ENCODE measurements around the gene MT2A.

- TF ChIP-seq CTCF (IDR thresholded peaks at IDR 0.05) (no peak), POLR2A (IDR thresholded peaks at IDR 0.05) (no peak)
Observed at GRCh38 chr16:56633535-56633934, 25.2 kb downstream of the MT2A start.
